T-cell (primary cell): ENCODE results near the gene CUL3. TPM values are rescaled to one million over a fixed set of nuclear protein-coding genes. Genes with fewer than 3 reads are reported as not detected.
"Not testable (repeated sequence)": the region's sequence is repeated elsewhere in the genome, so short reads cannot be mapped to it uniquely, and the experiment has no call there.

Experiments
- ATAC-seq, 4 experiments: fragments of 200-7000 bp in 3 of 4; fragments of 150-1000 bp in 1 of 4; cut with Tn5 transposase; replicated peaks in 1 of 4; 1 replicate in 3 of 4; 2 replicates in 1 of 4; pipeline ENCODE4 v1.10.0; 2021; ENCODE audit warnings: moderate library complexity in 3 of 4, mild to moderate bottlenecking in 2 of 4, moderate number of reproducible peaks in 1 of 4
- CTCF ChIA-PET, 2 donors: fragments of 300-600 bp; sonication (Branson Sonifier 250); formaldehyde crosslinking; loops; one replicate each; lab custom pipeline; 2022; ENCODE audit warnings: antibody characterized with exemption in 2 of 2; lab: Charles Lee
- POLR2A ChIA-PET, 2 donors: fragments of 300-600 bp; sonication (Branson Sonifier 250); formaldehyde crosslinking; loops; one replicate each; lab custom pipeline; 2022; ENCODE audit warnings: antibody characterized with exemption in 2 of 2; lab: Charles Lee
- DNase-seq, 35 experiments: peaks; one replicate each; pipeline versions ENCODE4 v3.0.0 to v3.0.0-alpha.2; 2013 to 2023
- H3K27ac ChIP-seq: one replicate; pipeline ENCODE4 v1.5.1; 2013; ENCODE audit warnings: low read length
- H3K27me3 ChIP-seq, 2 experiments: replicated peaks in 1 of 2; 1 replicate in 1 of 2; 2 replicates in 1 of 2; pipeline versions ENCODE4 v1.6.1 to v1.7.0; 2013; ENCODE audit warnings: low read length in 1 of 2, mixed read lengths in 1 of 2; ENCODE audit not compliant: control insufficient read depth in 2 of 2, insufficient read depth in 2 of 2; ENCODE audit errors: extremely low read depth in 1 of 2
- H3K36me3 ChIP-seq, 2 donors: 1 replicate in 1 of 2; 2 replicates in 1 of 2; pipeline versions ENCODE4 v1.6.1 to v1.7.0; 2013; ENCODE audit warnings: low read length in 1 of 2; ENCODE audit not compliant: control insufficient read depth in 2 of 2, insufficient read depth in 1 of 2; ENCODE audit errors: extremely low read depth in 1 of 2
- H3K4me1 ChIP-seq, 2 experiments: 1 replicate in 1 of 2; 2 replicates in 1 of 2; pipeline versions ENCODE4 v1.6.1 to v1.7.0; 2013; ENCODE audit warnings: low read length in 2 of 2, mixed read lengths in 1 of 2; ENCODE audit not compliant: insufficient read depth in 2 of 2, control insufficient read depth in 1 of 2; ENCODE audit errors: extremely low read depth in 1 of 2
- H3K4me3 ChIP-seq, 2 donors: 1 replicate in 1 of 2; 2 replicates in 1 of 2; pipeline versions ENCODE4 v1.5.1 to v1.7.0; 2013; ENCODE audit warnings: mild to moderate bottlenecking in 2 of 2, low read length in 1 of 2, moderate library complexity in 1 of 2; ENCODE audit not compliant: control insufficient read depth in 1 of 2; ENCODE audit errors: extremely low read depth in 1 of 2
- H3K9me3 ChIP-seq: 2 replicates; pipeline ENCODE4 v1.7.0; 2013
- H3K27ac Mint-ChIP-seq, 2 donors: one replicate each; pipeline ENCODE4 v1.8.0; 2020 to 2021; ENCODE audit warnings: mild to moderate bottlenecking in 2 of 2, mixed read lengths in 2 of 2
- H3K27me3 Mint-ChIP-seq, 2 donors: one replicate each; pipeline ENCODE4 v1.8.0; 2021 to 2022; ENCODE audit warnings: mixed read lengths in 2 of 2
- H3K36me3 Mint-ChIP-seq: one replicate; pipeline ENCODE4 v1.8.0; 2021; ENCODE audit warnings: mixed read lengths
- H3K4me1 Mint-ChIP-seq, 3 donors: one replicate each; pipeline ENCODE4 v1.8.0; 2020 to 2022; ENCODE audit warnings: mixed read lengths in 3 of 3, mild to moderate bottlenecking in 1 of 3
- H3K4me3 Mint-ChIP-seq, 3 donors: one replicate each; pipeline ENCODE4 v1.8.0; 2020 to 2022; ENCODE audit warnings: mild to moderate bottlenecking in 3 of 3, mixed read lengths in 3 of 3, moderate library complexity in 3 of 3
- H3K9me3 Mint-ChIP-seq, 3 donors: one replicate each; pipeline ENCODE4 v1.8.0; 2020 to 2022; ENCODE audit warnings: mixed read lengths in 3 of 3
- WGBS: methylation state at CpG from one replicate; pipeline ENCODE4 v1.1.5; 2013; ENCODE audit warnings: missing lambda C conversion rate; ENCODE audit not compliant: insufficient coverage; 5-methylcytosine and 5-hydroxymethylcytosine counted together
- total RNA-seq, 35 experiments: library from RNA in 6 of 35; stranded (reverse) in 6 of 35; fragments of 120-200 nt in 1 of 35; gene quantifications; one replicate each; pipeline versions ENCODE4 v1.2.1 to v1.2.4 and lab custom pipeline; 2013 to 2026

CUL3 gene
- total RNA-seq, 5 donors from 2014 or later (not counting 1 experiment from before 2014, with no cell fraction given), result 66.1 to 95.9 (median 82.7) TPM

- Mint-ChIP-seq H3K27ac (peak overlapping the region; percentile 71 to 96), H3K9me3 (no peaks in the 10 kb centered on the region), H3K36me3 (peaks cover 3% of the 10 kb centered on the region), H3K27me3 (no peaks in the 10 kb centered on the region), H3K4me1 (peaks cover 45 to 51% (median 51%) of the 10 kb centered on the region in 3 donors), H3K4me3 (peak overlapping the region; percentile 75 to 99 (median 93))
- WGBS, result under 1% methylated on average over 59 of the region's 62 CpGs
- no peaks in the 10 kb centered on the region for H3K36me3 ChIP-seq
- no peaks in the 10 kb centered on the region for H3K27me3 ChIP-seq
- peaks cover 24 to 25% of the 10 kb centered on the region in 2 experiments for H3K4me1 ChIP-seq
- no peaks in the 10 kb centered on the region for H3K9me3 ChIP-seq
- peak overlapping the region; percentile 78 to 82 for H3K4me3 ChIP-seq
- peak overlapping the region; percentile 69 for H3K27ac ChIP-seq
- ATAC-seq, result peak; percentile 28 to 55 (median 47)
- ChIA-PET POLR2A (interaction anchor here in 1 of 2 donors (0.5 to 1.0 kb wide), 2 partner anchors 8 to 73 kb away, joined by 3 read pairs; no protein-coding TSS in a partner anchor), CTCF (interaction anchor here (0.6 to 1.4 kb wide), 4 partner anchors 10 to 458 kb away, joined by 3 to 6 read pairs (median 4); partner anchors contain the start of gene DOCK10 (in 1 of the 2))
- peak; percentile 22 to 72 (median 53) for DNase-seq
Observed at GRCh38 chr2:224584785-224585210, 365 bp downstream of the CUL3 start.

GRCh38 chr2:224584111-224584784, 915 bp downstream of the CUL3 start:
- no peaks in the 10 kb centered on the region for H3K9me3 Mint-ChIP-seq
- ChIA-PET POLR2A (interaction anchor here in 1 of 2 donors (0.5 to 1.0 kb wide), 2 partner anchors 9 to 72 kb away, joined by 3 read pairs; no protein-coding TSS in a partner anchor), CTCF (interaction anchor here (0.6 to 1.4 kb wide), 4 partner anchors 16 to 458 kb away, joined by 3 to 6 read pairs (median 3); partner anchors contain the start of gene DOCK10 (in 1 of the 2))
- Histone ChIP-seq H3K4me3 (peak overlapping the region; percentile 79 to 83), H3K36me3 (no peaks in the 10 kb centered on the region), H3K9me3 (no peaks in the 10 kb centered on the region), H3K4me1 (peaks cover 25 to 30% of the 10 kb centered on the region in 2 experiments), H3K27ac (no peak overlapping the region), H3K27me3 (no peaks in the 10 kb centered on the region)
- DNase-seq (peak in 16 of 35 experiments; percentile 4 to 39 (median 12)), ATAC-seq (no peak)
- peaks cover 3% of the 10 kb centered on the region for H3K36me3 Mint-ChIP-seq
- peak overlapping the region; percentile 93 to 99 (median 98) for H3K4me3 Mint-ChIP-seq
- H3K27ac Mint-ChIP-seq, result peak overlapping the region; percentile 91 to 92
- 0% methylated on average over 41 of the region's 50 CpGs for WGBS
- H3K27me3 Mint-ChIP-seq, result no peaks in the 10 kb centered on the region
- peaks cover 51 to 56% (median 56%) of the 10 kb centered on the region in 3 donors for H3K4me1 Mint-ChIP-seq

- CTCF ChIA-PET, H3K27me3 ChIP-seq, H3K9me3 ChIP-seq, H3K36me3 Mint-ChIP-seq, H3K27me3 Mint-ChIP-seq, ATAC-seq, DNase-seq, H3K27ac Mint-ChIP-seq, H3K36me3 ChIP-seq, H3K9me3 Mint-ChIP-seq, H3K27ac ChIP-seq: not testable (repeated sequence)
- Histone ChIP-seq H3K4me1 (peaks cover 25 to 34% of the 10 kb centered on the region in 2 experiments), H3K4me3 (peak overlapping the region; percentile 29 to 79)
- Mint-ChIP-seq H3K4me3 (peak overlapping the region; percentile 93 to 99 (median 98)), H3K4me1 (peaks cover 59 to 68% (median 62%) of the 10 kb centered on the region in 3 donors)
- POLR2A ChIA-PET, result interaction anchor here (0.6 to 1.5 kb wide), 2 partner anchors 47 to 48 kb away, joined by 3 to 4 read pairs; no protein-coding TSS in a partner anchor
- 88% methylated on average over 8 of the region's 14 CpGs for WGBS
Observed at GRCh38 chr2:224583033-224583432, 2.1 kb downstream of the CUL3 start.

- H3K4me3 ChIP-seq, result no peak overlapping the region
- CTCF ChIA-PET, result interaction anchor here in 1 of 2 donors (0.8 to 1.4 kb wide), 2 partner anchors 12 to 32 kb away, joined by 3 to 4 read pairs; no protein-coding TSS in a partner anchor
Observed at GRCh38 chr2:224580248-224580647, 4.9 kb downstream of the CUL3 start.

GRCh38 chr2:224579411-224579810, 5.8 kb downstream of the CUL3 start:
- ChIA-PET CTCF (interaction anchor here in 1 of 2 donors (0.6 to 1.4 kb wide), 3 partner anchors 10 to 362 kb away, joined by 3 to 5 read pairs (median 3); no protein-coding TSS in a partner anchor), POLR2A (interaction anchor here (0.6 to 1.0 kb wide), 6 partner anchors 9 to 144 kb away, joined by 3 to 10 read pairs (median 5); no protein-coding TSS in a partner anchor)
- H3K36me3 ChIP-seq, result no peaks in the 10 kb centered on the region
- H3K27ac ChIP-seq, result no peak overlapping the region
- no peaks in the 10 kb centered on the region for H3K27me3 ChIP-seq
- peak in 1 of 4 experiments; percentile 22 for ATAC-seq
- Mint-ChIP-seq H3K4me1 (peaks cover 81 to 94% (median 88%) of the 10 kb centered on the region in 3 donors), H3K27ac (peak overlapping the region in 1 of 2 donors; percentile 2), H3K27me3 (no peaks in the 10 kb centered on the region), H3K4me3 (peak overlapping the region; percentile 21 to 99 (median 25)), H3K36me3 (peaks cover 10% of the 10 kb centered on the region), H3K9me3 (no peaks in the 10 kb centered on the region)
- no peaks in the 10 kb centered on the region for H3K9me3 ChIP-seq
- H3K4me3 ChIP-seq, result no peak overlapping the region
- WGBS, result no CpG with 5 or more reads among the region's 2 CpGs
- no peak for DNase-seq
- H3K4me1 ChIP-seq, result peaks cover 37 to 55% of the 10 kb centered on the region in 2 experiments

More at GRCh38 chr2:224580248-224580647, 4.9 kb downstream of the CUL3 start:
- DNase-seq, result no peak
- no peaks in the 10 kb centered on the region for H3K9me3 ChIP-seq
- no peaks in the 10 kb centered on the region for H3K27me3 ChIP-seq
- no peak overlapping the region for H3K27ac Mint-ChIP-seq
- H3K4me3 Mint-ChIP-seq, result peak overlapping the region; percentile 25 to 99 (median 34)
- peaks cover 73 to 86% (median 79%) of the 10 kb centered on the region in 3 donors for H3K4me1 Mint-ChIP-seq
- H3K36me3 ChIP-seq, result no peaks in the 10 kb centered on the region
- no peak for ATAC-seq
- no peak overlapping the region for H3K27ac ChIP-seq
- peaks cover 34 to 48% of the 10 kb centered on the region in 2 experiments for H3K4me1 ChIP-seq
- H3K9me3 Mint-ChIP-seq, result no peaks in the 10 kb centered on the region
- no peaks in the 10 kb centered on the region for H3K27me3 Mint-ChIP-seq
- 95% methylated on average over 6 of the region's 12 CpGs for WGBS
- peaks cover 10% of the 10 kb centered on the region for H3K36me3 Mint-ChIP-seq
- POLR2A ChIA-PET, result interaction anchor here (0.5 to 1.0 kb wide), 3 partner anchors 10 to 307 kb away, joined by 3 to 10 read pairs (median 7); no protein-coding TSS in a partner anchor

- peaks cover 35 to 69% of the 10 kb centered on the region in 2 experiments for H3K4me1 ChIP-seq
- no peak for ATAC-seq
Observed at GRCh38 chr2:224577541-224577940, 7.6 kb downstream of the CUL3 start.

More at GRCh38 chr2:224577541-224577940, 7.6 kb downstream of the CUL3 start:
- Mint-ChIP-seq H3K9me3 (no peaks in the 10 kb centered on the region), H3K27me3 (no peaks in the 10 kb centered on the region), H3K36me3 (peaks cover 8% of the 10 kb centered on the region), H3K4me3 (peak overlapping the region in 1 of 3 donors; percentile 66), H3K27ac (no peak overlapping the region), H3K4me1 (peaks cover 82 to 92% (median 90%) of the 10 kb centered on the region in 3 donors)
- Histone ChIP-seq H3K9me3 (no peaks in the 10 kb centered on the region), H3K36me3 (no peaks in the 10 kb centered on the region), H3K4me3 (no peak overlapping the region), H3K27me3 (no peaks in the 10 kb centered on the region), H3K27ac (no peak overlapping the region)
- WGBS, result no CpG with 5 or more reads among the region's 2 CpGs
- CTCF ChIA-PET, result interaction anchor here in 1 of 2 donors (0.6 to 1.0 kb wide), 2 partner anchors 10 to 541 kb away, joined by 3 read pairs; no protein-coding TSS in a partner anchor
- no peak for DNase-seq
- POLR2A ChIA-PET, result interaction anchor here in 1 of 2 donors (0.6 kb wide), 1 partner anchor 84 kb away, joined by 4 read pairs; no protein-coding TSS in a partner anchor
